T-helper 2 cell (primary cell): ENCODE results near the gene CLASP1.
"Not testable (repeated sequence)": the region's sequence is repeated elsewhere in the genome, so short reads cannot be mapped to it uniquely, and the experiment has no call there.

Experiments
- DNase-seq, 5 experiments: peaks; one replicate each; pipeline versions ENCODE4 v3.0.0 to v3.0.0-alpha.2; 2012 to 2022

CLASP1 gene

GRCh38 chr2:121345887-121346286 lies 303.4 kb downstream of the CLASP1 start:
- no peak for DNase-seq

DNA sequence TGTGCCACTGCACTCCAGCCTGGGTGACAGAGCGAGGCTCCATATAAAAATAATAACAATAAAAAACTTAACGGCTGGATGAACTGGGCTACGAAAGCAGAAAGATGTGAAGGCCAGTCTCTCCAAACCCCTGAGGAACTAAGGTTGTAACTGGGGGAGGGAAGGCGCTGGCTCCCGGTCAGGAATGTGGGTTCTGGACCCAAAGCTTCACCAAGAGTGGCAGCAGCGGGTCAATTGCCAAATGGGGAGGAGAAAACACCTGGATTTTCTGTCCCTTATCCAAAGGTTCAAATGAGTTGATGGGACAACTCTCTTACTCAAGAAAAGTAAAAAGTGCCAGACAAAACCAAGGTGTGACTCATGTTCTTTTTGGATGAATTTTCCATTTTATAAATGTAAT lies 304.2 kb downstream of the CLASP1 start:
- DNase-seq, result no peak

DNA sequence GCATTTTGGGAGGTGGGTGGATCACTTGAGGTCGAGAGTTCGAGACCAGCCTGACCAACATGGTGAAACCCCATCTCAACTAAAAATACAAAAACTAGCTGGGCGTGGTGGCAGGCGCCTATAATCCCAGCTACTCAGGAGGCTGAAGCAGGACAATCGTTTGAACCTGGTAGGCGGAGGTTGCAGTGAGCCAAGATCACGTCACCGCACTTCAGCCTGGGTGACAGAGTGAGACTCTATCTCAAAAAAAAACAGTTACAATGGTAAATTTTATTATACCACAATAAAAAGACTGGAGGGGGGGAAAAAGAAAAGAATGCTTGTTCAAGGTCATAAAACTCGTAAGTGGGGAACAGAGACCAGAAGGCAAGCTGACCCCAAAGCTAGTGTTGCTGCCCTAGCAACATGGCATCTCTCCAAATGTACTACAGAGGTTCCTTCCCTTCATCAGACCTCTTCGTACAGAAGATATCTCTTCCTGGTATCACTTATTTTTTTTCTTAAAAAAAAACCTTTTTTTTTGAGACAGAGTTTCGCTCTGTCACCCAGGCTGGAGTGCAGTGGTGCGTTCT lies 305.3 kb downstream of the CLASP1 start:
- not testable (repeated sequence) for DNase-seq

GRCh38 chr2:121343191-121343590 lies 306.1 kb downstream of the CLASP1 start:
- no peak for DNase-seq

DNA sequence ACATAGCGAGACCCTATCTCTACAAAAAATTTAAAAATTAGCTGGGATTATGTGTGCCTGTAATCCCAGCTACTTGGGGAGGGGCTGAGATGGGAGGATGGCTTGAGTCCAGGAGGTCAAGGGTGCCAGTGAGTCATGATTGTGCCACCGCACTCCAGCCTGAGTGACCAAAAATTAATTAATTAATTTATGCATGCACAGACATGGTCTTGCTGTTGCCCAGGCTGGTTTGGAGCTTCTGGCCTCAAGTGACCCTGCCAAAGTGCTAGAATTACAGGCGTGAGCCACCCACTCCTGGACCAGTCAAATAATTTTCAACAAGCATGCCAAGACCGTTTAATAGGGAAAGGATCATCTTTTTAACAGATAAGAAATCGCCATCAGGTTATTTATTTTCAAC lies 306.5 kb downstream of the CLASP1 start:
- no peak for DNase-seq

- DNase-seq, result no peak
Measured at GRCh38 chr2:121340926-121341325, 308.3 kb downstream of the CLASP1 start.

DNA sequence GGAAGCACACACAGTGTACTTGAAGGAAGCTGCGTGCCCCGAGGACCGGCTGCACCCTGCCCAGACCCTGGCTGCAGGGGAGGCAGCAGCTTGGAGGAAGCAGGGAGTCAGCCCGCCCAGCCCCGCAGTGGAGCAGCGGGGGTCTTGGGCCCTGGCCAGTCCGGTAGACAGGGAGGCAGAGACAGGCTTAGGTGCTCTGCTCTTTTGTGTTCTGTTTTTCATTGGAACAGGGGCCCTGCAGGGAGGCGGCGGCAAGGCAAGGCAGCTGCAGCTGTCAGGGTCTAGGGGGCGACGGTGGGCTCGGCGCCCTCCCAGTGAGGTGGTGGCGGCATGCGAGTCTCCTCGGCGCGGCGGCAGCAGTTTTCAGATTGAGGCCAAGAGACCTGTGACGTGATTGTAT lies 311.0 kb downstream of the CLASP1 start:
- no peak for DNase-seq

- no peak for DNase-seq
Measured at GRCh38 chr2:121336528-121337294, 312.6 kb downstream of the CLASP1 start.

DNA sequence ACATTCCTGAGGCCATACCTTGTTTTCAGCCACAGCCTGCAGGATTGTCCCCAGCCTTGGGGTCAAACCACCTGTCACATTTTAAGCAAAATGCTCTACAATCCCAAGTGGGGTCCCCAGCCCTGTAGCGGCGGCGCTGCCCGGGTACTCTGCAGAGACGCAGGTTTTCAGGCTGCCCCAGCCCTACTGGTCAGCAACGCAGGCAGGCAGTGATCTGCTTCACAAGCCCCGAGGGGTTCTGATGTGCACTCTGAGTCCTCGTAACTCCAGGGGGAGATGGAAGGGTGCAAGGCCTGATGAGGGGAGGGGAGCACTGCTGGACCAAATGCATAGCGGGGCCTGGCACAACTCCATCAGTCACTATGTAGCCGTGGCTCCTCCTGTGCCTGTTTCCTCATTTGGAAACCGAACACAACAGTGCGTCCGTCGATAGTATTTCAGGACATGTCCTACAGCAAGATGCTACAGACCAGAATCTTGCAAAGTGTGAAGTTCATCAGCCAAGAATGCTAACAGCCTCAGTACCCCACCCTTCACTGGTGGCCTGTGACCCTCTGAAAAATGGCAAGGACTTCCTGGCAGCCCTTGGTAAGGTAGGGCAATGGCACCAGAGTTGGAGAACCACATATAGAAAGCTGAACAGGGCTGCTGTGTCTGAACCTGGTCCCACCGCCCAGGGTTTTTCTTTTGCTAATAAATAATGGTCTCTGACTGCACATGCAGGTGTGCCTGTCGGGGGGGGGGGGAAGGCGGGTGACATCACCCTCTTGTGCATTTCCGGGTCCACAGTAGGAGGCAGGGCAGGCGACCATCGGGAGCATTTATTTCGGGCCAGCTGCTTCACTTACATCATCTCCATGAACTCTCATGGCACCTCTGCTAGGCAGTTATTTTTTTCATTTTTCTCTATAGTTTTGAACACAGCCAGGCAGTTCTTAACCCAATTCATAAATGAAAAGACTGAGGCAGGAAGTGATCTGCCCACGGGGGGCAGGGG lies 313.7 kb downstream of the CLASP1 start:
- DNase-seq, result no peak

GRCh38 chr2:121334581-121335293 lies 314.5 kb downstream of the CLASP1 start:
- no peak for DNase-seq

DNA sequence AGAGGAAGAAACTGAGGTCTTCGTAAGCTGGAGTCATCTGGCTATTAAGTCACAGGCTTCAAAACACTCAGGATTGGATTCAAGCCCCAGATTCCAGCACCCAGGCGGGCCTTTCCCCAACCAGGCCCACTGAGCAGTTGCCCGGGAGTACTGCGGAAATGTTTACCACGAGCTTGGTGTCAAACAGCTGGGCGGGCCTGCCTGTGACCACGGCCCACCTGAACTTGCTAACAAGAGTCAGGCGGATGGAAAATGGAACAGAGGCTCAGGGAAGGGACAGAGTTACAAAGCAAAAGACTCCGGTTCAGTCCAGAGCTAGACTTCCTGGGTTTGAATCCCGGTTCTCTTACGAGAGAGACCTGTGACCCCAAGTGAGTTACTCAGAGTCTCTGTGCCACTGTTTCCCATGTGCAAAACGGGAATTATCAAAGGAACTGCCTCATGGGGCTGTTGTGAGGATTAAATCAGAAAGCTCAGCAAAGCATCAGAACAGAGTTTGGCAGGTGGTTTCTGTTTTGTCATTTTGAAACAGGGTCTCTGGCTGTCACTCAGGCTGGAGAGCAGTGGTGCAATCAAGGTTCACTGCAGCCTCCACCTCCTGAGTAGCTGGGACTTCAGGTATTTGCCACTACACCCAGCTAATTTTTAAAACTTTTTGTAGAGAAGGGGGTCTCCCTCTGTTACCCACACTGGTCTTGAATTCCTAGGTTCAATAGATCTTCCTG lies 315.3 kb downstream of the CLASP1 start:
- peak in 1 of 5 experiments; percentile 38 for DNase-seq

DNA sequence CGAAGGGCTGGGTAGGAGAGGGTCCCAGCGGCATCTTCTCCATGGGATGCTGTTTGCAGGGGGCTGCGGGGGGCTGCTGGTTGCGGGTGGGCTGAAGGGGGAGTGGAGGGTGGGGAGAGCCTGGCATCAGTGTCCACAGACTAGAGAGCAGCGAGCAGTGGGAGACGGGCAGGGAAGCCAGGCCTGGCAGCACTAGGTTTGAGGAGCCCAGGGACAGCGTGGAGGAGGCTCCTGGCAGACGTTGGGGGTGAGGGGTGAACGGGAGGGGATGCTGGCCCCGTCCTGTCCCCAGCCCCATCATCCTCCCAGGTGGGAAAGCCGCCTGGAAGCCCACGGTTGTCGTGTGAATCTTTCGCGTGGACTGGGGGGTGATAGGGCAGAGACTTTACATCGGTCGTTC lies 316.0 kb downstream of the CLASP1 start:
- no peak for DNase-seq

DNA sequence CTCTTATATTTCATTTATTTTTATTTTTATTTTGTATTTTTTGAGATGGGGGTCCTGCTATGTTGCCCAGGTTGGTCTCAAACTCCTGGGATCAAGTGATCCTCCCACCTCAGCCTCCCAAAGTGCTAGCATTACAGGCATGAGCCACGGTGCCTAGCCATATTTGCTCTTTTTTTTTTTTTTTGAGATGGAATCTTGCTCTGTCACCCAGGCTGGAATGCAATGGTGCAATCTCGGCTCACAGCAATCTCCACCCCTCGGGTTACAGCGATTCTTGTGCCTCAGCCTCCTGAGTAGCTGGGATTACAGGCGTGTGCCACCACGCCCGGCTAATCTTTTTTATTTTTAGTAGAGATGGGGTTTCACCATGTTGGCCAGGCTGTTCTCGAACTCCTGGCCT lies 317.9 kb downstream of the CLASP1 start:
- not testable (repeated sequence) for DNase-seq

DNA sequence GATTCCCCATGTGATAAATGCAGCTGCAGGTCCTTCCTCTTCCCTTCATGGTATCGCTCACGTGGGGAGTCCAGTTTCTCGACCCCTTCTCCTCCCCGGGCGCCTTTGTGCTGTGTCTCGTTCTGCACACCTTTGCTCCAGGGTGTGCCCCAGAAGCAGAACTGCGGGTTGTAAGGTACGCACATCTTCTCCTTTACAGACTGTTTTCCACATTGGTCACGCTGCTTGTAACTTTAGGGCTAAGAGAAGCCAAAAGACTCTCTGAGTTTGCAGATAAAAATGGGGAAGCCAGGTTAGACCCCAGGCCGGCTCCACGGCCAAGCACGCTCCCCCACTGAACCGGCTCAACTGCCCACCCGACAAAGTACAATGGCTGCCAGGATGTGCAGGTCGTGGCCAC lies 318.3 kb downstream of the CLASP1 start:
- no peak for DNase-seq

DNA sequence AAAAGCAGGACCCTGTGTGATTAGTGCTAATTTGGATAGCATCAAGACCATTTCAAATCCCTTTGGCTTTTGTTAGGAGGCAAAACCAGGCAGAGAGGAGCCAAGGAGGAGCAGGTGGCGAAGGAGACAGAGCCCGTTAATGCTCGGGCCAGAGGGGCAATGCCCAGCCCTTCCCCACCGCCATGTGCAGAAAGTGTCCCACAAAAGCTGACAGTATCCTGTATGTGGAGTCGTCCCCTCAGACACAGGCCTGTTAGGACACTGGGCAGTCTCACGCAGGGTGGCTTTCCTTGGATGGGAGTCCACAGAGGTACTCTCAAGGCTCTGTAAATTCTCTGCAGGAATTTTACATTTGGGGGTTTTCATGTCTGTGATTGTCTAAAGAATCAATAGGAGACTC lies 319.5 kb downstream of the CLASP1 start:
- no peak for DNase-seq

- DNase-seq, result no peak
Measured at GRCh38 chr2:121326628-121327027, 322.6 kb downstream of the CLASP1 start.

- no peak for DNase-seq
Measured at GRCh38 chr2:121324601-121325000, 324.7 kb downstream of the CLASP1 start.

- no peak for DNase-seq
Measured at GRCh38 chr2:121321476-121321875, 327.8 kb downstream of the CLASP1 start.

DNA sequence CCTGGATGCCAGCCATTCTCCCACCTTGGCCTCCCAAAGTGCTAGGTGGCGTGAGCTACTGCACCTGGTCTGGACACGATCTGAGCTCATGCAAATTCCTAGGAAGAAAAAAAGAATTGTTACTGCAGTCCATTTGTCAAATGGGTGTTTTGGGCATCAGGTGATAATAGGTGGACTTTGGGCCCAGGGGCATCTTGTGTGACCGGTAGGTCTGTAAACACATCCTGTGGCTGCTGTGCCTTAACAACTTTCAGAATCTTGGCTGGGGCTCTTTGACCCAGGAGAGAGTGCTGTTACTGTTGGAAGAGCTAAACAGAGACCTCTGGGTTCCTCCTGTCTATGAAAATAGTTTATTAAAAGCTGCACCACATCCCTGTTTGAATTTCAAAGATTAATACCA lies 329.3 kb downstream of the CLASP1 start:
- DNase-seq, result no peak

DNA sequence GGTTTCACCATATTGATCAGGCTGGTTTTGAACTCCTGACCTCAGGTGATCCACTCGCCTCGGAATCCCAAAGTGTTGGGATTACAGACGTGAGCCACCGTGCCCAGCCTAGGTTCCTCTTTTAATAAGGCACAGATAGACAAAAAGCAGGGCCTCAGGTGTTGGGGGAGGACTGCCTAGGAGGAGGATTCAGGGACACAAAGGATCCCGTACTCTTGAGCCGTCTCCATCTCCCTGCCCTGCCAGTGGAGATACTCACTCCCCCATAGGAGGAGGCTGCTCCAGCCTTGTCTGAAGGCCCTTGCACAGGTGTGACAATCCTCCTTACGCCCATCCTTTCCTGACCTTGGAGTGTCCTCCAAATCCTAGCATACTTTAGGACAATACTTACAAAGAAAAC lies 332.3 kb downstream of the CLASP1 start:
- no peak for DNase-seq

DNA sequence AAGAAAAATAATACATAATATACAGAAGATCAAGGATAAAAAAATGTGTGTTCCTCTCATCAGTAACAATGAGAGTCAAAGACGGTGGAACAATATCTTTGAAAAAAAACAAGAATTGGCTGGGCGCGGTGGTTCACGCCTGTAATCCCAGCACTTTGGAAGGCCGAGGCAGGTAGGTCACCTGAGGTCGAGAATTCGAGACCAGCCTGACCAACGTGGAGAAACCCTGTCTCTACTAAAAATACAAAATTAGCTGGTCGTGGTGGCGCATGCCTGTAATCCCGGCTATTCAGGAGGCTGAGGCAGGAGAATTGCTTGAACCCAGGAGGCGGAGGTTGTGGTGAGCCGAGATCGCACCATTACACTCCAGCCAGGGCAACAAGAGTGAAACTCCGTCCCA lies 335.6 kb downstream of the CLASP1 start:
- DNase-seq, result not testable (repeated sequence)

- peak in 2 of 5 experiments; percentile 18 to 55 for DNase-seq
Measured at GRCh38 chr2:121309801-121310200, 339.5 kb downstream of the CLASP1 start.
